SKM-1 (cell line): ENCODE data around the gene SIPA1L3.

Source experiments
- DNase-seq: peaks from one replicate; lab custom pipeline; 2025; ENCODE audit not compliant: unreplicated experiment; lab: John Stamatoyannopoulos, UW

Gene SIPA1L3

DNA sequence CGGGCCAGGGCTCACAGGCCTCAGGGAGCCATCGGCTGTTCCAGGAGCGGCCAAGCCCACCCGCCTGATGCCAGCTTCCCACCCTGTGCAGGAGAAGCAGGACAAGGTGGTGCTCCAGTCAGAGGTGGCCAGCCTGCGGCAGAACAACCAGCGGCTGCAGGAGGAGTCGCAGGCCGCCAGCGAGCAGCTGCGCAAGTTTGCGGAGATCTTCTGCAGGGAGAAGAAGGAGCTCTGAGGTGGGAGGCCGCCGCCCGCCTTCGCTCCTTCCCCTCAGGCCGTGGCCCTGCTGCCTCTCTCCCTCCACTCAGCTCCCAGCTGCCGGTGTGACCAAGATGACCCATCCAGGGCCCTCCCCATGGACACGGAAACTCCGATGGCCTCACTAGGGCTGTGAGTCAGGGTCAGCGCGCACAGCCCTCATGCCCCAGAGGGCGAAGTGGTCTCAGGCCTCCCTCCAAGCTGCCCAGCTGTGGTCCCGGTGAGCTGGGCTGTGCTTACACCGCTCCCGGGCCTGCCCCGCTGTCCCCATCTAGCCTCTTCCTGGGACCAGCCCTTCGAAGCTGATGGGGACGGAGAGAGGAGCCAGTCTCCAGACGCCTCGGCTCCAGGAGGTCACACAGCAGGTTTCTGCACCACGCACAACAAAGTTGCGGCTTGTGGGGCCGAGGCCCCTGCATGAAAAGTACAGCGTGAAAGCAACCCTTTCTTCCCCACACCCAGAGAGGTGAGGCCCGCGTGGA, 299.2 kb downstream of the SIPA1L3 start:
- DNase-seq = no peak

- DNase-seq = no peak
These were observed 299.9 kb downstream of the SIPA1L3 start for GRCh38 chr19:38206928-38207327.

- DNase-seq = no peak
These were observed 300.5 kb downstream of the SIPA1L3 start for GRCh38 chr19:38207543-38207942.

DNA sequence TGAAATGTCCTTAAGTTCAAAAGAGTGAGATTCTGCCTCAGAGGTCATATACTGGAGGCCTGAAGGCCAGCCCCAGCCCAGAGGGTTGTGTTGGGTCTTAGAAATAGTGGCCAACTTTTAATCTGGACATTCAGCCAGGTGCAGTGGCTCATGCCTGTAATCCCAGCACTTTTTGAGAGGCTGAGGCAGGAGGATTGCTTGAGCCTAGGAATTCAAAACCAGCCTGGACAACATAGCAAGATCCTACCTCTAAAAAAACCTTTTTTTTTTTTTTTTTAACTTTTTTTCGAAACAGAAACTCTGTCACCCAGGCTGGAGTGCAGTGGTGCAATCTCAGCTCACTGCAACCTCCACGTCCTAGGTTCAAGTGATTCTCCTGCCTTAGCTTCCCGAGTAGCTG, 301.6 kb downstream of the SIPA1L3 start:
- DNase-seq = no peak

DNA sequence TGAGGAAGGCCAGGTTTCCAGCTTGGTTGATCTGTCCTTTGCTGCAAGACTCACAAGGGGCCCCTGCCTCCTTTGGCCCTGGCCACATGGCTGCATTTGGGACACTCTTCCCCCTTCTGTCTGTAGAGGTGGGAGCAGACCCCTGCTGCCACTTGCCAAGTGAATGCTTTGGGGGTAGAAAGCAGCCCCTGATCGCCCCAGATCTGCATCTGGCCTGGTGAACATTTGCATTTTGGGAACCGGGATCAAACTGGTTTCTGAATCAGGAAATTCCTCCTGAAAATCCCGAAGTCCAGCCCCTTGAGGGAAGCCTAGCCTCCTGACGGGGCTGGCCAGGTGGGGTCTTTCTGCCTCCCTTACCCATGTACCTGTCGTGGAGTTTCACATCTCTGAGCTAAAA, 302.1 kb downstream of the SIPA1L3 start:
- no peak for DNase-seq

DNA sequence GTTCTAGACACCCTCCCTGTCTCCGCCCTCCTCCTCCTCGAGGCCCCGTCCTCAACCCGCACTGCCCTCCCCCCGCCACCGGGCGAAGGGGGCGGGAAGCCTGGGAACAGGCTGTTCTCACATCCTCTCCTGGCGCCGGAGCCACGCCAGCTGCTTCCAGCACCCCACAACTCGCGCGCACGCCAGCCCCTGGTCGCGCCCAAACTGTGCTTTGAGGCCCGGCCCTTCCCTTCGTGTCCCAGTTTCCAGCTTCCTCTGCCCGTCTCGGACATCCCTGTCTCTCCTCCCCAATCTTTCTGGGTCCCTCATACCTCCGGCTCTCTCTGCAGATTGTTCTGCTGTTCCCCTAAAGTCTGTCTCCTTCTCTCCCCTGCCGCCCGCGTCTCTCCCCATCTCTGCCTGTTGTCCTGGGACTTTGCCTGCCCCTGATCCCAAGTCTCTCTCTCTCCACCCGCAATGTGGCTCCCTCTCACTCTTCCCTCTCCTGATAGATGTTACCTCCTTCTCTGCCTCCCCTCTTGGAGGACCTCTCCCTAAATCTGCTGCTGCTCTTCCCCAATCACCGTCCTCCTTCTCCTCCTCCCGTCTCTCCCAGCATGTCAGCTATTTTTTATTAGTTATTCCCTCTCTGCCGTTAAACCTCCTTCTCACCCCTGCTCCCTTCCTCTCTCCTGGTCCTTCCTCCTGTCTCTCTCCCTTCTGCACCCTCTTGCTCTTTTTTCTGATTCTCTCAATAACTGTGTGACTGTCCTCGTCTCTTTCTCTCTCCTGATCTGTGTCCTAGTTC, 302.9 kb downstream of the SIPA1L3 start:
- DNase-seq = no peak

DNA sequence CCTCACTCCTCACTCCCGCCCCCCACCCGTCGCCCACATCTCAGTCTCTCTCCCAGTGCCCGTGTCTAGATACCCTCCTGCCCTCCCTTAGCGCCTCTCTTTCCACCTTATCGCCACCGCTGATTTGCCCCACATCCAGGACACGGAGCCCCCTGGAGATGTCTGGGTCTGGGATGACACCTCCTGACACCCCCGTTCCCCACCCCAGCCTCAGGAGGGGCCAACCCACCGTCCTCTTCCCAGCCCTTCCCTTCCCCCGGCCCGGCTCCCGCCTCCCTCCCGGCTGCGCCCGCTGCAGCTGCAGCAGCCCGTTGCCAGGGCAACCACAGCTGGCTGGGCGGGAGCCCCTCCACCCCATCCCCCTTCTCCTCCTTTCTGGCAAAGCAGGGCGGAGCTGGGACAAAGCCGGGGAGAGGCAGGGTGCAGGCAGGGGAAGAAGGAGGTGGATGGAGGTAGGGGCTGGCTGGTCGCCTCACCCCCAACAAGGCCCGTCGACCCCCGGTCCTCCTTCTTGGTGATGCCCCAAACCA, 303.5 kb downstream of the SIPA1L3 start:
- no peak for DNase-seq

DNA sequence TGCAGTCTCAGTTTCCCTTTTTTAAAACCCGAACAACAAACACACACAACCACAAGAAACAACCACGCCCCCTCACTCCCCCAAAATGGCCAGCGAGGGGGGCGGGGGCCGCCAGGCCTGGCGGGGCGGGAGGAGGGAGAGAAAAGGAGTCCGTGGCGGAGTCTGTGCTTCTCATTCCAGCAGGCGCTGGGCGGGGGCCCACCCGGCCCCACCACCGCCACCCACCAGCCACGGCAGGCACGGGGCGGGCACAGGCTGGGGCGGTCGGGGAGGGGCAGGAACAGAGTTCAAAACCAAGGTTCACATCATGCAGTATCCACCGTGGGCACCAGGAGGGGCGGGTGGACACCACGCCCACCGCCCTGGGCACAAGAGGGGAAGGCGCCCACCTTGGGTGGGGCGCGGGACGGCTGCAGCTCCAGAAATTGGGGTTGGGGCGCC, 304.2 kb downstream of the SIPA1L3 start:
- DNase-seq = no peak

DNA sequence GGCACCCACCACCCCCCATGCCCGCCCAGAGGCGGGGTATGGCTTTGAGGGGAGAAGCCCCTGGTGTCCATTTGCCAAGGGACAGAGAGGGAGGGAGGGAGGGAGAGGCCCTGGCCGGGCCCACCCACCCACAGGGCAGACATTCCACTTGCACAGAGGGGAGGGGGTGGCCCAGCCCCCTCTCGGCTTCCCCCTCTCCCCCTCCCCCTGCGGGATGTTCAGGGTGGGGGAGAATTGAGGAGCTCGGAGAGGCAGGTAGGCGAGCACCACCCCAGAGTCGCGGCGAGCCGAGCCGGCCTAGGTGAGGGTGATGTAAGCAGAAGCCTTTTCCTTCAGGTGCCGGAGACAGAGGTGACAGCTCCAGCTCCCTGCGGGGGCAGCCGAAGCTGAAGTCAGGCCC, 304.8 kb downstream of the SIPA1L3 start:
- DNase-seq = no peak

DNA sequence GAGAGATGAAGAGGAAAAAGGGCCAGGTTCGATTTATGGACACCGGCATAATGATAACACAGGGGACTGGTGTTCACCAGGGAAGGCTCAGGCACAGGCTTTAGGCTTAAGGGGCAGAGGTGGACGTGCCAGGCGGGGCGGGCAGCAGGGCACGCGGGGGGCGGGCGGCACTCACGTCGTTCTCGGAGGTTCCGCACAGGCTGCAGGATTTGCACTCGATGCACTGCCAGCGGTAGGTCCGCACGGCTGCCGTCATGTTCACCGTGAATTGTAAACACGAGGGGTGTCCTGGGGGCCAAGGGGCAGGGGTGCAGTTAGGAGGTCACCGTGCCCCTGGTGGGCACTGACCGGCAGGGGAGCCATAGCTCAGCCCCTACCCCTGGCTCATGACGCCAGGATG, 306.5 kb downstream of the SIPA1L3 start:
- no peak for DNase-seq

- DNase-seq = no peak
These were observed 307.1 kb downstream of the SIPA1L3 start for GRCh38 chr19:38213911-38214625.

DNA sequence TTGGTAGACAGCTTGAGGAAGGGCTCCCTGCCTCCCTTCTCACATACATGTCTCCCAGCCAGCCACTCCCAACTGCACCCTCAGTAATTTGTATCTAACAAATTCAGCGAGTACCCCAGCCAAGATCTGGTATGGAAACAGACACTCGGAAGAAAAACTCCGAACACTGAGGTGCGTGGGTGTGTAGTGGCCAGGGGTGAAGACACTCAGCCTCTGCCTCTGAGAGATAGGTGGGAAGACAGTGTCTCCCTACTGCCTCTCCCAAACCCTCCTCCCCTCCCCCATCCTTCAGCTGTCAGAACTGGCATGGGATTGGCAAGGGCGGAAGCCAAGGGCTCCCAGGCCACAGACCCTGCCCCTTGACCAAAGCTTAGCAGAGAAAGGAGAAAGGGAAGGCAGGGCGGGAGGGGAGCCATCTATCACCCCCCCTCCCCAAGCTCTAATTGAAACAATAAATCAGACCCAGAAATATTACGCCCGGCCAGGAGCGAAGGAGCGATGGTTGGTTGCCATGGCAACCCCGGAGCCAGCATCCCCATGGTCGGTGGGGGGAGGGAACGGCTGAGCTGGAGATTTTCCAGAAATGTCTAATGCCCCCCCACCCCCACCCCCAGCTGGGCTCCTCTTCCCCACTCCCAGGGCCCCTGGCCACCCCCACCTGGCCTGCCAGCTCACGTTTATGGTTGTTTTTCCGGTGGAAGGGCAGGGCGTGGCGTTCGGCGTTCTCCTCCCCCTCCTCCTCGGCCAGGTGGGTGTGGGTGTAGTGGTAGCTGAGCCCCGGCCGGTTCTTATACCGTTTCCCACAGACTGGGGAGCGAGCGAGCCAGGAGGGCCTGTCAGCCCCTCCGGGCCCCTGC, 310.0 kb downstream of the SIPA1L3 start:
- no peak for DNase-seq

DNA sequence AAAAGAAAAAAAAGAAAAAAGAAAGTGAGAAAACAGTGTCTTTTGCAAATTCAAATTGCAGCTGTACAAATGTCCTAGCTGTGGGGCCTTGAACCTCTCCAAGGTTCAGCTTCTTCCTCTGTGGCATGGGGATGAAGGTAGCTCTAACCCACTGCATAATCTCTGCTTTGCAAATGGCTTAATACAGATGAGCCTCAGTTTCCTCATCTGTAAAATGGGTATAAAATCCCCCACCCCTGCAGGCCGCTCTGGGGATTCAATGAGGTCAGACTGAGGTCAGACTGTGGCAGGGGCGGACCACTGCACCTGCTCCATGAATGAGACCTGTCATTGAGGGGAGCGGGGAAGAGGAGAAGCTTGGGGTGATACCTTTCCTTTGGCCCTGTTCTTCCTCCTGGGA, 311.2 kb downstream of the SIPA1L3 start:
- no peak for DNase-seq

DNA sequence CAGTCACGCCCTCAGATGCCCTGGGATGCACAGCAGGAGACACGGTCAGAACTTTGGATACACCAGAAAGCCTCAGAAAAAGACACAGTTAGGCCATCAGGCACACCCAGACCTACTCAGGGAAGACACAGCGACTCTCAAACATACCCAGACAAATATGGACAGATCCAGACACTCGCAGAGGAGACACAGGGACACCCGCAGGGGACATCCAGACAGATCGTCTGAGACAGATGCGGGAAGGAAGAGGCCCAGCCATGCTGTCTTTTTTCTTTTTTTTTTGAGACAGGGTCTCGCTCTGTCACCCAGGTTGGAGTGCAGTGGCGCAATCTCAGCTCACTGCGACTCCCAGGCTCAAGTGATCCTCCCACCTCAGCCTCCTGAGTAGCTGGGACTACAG, 312.2 kb downstream of the SIPA1L3 start:
- no peak for DNase-seq

DNA sequence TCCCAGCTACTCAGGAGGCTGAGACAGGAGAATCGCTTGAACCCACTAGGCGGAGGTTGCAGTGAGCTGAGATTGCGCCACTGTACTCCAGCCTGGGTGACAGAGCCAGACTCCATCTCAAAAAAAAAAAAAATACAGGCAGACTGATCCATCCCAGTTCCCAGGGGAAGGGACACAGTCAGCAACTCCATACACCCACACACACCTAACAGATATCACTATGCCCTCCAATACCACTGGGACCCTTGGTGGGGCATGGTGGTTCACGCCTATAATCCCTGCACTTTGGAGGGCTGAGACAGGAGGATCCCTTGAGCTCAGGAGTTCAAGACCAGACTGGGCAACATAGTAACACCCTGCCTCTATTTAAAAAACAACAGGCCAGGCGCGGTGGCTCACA, 314.4 kb downstream of the SIPA1L3 start:
- DNase-seq = no peak

DNA sequence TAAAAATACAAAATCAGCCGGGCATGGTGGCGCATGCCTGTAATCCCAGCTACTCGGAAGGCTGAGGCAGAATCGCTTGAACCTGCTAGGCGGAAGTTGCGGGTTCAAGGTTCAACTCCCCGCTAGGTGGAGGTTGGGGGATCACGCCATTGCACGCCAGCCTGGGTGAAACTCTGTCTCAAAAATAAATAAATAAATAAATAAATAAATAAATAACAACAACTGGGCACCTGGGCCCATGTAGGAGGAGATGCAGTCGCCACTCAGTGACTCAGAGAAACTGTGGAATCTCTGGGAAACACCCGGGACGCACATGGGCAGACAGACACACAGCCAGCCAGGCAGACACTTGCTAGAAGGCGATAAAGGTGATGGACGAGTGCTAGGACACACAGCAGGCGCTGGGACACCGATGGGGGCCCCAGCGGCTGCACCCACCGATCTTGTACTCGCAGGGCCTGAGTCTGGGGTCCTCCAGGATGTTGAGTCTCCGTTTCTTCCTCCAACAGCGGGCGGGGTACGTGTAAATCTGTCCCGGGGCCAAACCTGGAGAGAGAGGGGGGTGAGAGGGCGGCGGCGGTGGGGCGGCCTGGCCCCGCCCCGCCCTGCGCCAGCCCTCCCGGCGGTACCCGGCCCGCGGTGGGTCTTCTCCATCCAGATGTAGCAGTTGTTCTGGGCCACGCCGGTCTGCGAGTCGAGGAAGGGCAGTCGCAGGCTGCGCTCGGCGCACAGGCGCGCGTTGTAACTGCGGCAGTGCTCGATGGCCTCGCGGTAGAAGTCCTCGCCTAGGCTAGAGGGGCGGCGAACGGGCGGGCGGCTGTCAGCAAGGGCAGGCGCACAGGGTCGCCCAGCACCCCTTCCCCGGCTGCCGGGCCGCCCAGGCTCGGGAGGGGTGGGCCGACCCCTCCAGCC, 315.2 kb downstream of the SIPA1L3 start:
- DNase-seq = no peak

- no peak for DNase-seq
These were observed 316.1 kb downstream of the SIPA1L3 start for GRCh38 chr19:38223119-38223523.

- DNase-seq = no peak
These were observed 316.6 kb downstream of the SIPA1L3 start for GRCh38 chr19:38223617-38224013.

GRCh38 chr19:38224014-38224862, 317.2 kb downstream of the SIPA1L3 start, which contains the start of gene DPF1:
Gene DPF1 (minus strand): TSS chr19:38224222. CDS start chr19:38224142, 80 bp downstream.
- peak; percentile 15 for DNase-seq
